A549 (cell line): ENCODE measurements around the gene RBM12.

ENCODE experiments used
- EP300 ChIP-seq, 2 experiments: fragments of >200 bp; sonication (Bioruptor Twin); formaldehyde crosslinking; IDR thresholded peaks; 2 replicates in 1 of 2; 3 replicates in 1 of 2; pipeline ENCODE4 v1.6.1; 2016 to 2017
- ESRRA ChIP-seq: fragments of 150-350 bp; IDR thresholded peaks from 2 replicates; pipeline ENCODE4 v1.6.1; 2014; ENCODE audit warnings: mild to moderate bottlenecking, low read length, borderline replicate concordance
- MAFK ChIP-seq: fragments of 450-650 bp; IDR thresholded peaks from 2 replicates; pipeline ENCODE4 v1.6.1; 2014; ENCODE audit not compliant: partially characterized antibody
- PHF8 ChIP-seq: fragments of 200-600 bp; sonication (generic); IDR thresholded peaks from 2 replicates; pipeline ENCODE4 v1.6.1; 2016; ENCODE audit warnings: low read depth, mild to moderate bottlenecking, antibody characterized with exemption, moderate library complexity, borderline replicate concordance
- RCOR1 ChIP-seq: fragments of 150-350 bp; IDR thresholded peaks from 2 replicates; pipeline ENCODE4 v1.6.1; 2014; ENCODE audit warnings: antibody characterized with exemption, low read length, low read depth
- TF ChIP-seq, protein P1 (sequence below): fragments of >200 bp; sonication (Bioruptor Twin); formaldehyde crosslinking; IDR thresholded peaks from 3 replicates; pipeline ENCODE4 v1.5.1; 2016
- TF ChIP-seq, protein P2 (sequence below): fragments of 250-450 bp; sonication (Bioruptor Pico); IDR thresholded peaks from 2 replicates; pipeline ENCODE4 v1.5.0; 2021; ENCODE audit warnings: mild to moderate bottlenecking, moderate library complexity, borderline replicate concordance

DNA sequence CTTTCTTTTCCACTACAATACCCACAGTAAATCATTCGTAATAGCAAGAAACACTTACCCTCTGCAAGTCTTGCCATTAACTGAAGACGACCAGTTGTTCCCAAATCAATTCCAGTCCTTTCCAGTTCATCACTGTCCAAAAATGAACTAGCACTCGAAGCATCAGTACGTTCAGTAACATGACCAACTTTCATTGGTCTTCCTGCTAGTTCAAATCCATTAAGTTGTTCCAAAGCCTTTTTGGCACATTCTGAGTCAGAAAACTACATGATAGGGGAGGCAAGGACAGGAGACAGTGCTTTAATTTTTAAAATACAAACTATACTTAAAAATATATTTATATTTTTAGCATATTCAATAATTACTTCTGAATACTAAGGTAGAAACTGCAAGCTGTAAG is 49.4 kb upstream of the RBM12 start:
- TF ChIP-seq EP300 (IDR thresholded peaks at IDR 0.05) (no peak), RCOR1 (no peak), ESRRA (no peak), MAFK (no peak), PHF8 (no peak)
- TF ChIP-seq, protein P1, sequence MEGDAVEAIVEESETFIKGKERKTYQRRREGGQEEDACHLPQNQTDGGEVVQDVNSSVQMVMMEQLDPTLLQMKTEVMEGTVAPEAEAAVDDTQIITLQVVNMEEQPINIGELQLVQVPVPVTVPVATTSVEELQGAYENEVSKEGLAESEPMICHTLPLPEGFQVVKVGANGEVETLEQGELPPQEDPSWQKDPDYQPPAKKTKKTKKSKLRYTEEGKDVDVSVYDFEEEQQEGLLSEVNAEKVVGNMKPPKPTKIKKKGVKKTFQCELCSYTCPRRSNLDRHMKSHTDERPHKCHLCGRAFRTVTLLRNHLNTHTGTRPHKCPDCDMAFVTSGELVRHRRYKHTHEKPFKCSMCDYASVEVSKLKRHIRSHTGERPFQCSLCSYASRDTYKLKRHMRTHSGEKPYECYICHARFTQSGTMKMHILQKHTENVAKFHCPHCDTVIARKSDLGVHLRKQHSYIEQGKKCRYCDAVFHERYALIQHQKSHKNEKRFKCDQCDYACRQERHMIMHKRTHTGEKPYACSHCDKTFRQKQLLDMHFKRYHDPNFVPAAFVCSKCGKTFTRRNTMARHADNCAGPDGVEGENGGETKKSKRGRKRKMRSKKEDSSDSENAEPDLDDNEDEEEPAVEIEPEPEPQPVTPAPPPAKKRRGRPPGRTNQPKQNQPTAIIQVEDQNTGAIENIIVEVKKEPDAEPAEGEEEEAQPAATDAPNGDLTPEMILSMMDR: no peak
- TF ChIP-seq, protein P2, sequence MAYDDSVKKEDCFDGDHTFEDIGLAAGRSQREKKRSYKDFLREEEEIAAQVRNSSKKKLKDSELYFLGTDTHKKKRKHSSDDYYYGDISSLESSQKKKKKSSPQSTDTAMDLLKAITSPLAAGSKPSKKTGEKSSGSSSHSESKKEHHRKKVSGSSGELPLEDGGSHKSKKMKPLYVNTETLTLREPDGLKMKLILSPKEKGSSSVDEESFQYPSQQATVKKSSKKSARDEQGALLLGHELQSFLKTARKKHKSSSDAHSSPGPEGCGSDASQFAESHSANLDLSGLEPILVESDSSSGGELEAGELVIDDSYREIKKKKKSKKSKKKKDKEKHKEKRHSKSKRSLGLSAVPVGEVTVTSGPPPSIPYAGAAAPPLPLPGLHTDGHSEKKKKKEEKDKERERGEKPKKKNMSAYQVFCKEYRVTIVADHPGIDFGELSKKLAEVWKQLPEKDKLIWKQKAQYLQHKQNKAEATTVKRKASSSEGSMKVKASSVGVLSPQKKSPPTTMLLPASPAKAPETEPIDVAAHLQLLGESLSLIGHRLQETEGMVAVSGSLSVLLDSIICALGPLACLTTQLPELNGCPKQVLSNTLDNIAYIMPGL (CRISPR knock-in tag): no peak
